HFF-Myc (cell line): ENCODE data around the gene RASSF7.
"Not testable (repeated sequence)": the region's sequence is repeated elsewhere in the genome, so short reads cannot be mapped to it uniquely, and the experiment has no call there.

Experiments
- DNase-seq: peaks from one replicate; pipeline ENCODE4 v3.0.0-alpha.2; 2011; ENCODE audit warnings: low read depth; ENCODE audit errors: extremely low read depth
- H3K4me3 ChIP-seq: replicated peaks from 2 replicates; pipeline ENCODE4 v1.5.1; 2011; ENCODE audit warnings: low read depth, mild to moderate bottlenecking, control low read depth, low read length
- CTCF ChIP-seq: IDR thresholded peaks from 2 replicates; pipeline ENCODE4 v1.5.1; 2012; ENCODE audit warnings: mild to moderate bottlenecking, low read depth, low read length, control low read depth; ENCODE audit errors: missing control alignments

RASSF7 gene

GRCh38 chr11:560305-561147, at the start of gene RASSF7, which contains the start of gene LMNTD2:
TSS of gene RASSF7 (plus strand) at chr11:560970. CDS start at chr11:561769, 799 bp downstream.
TSS of gene LMNTD2 (minus strand) at chr11:560738. CDS start at chr11:560716, 22 bp downstream.
- DNase-seq = no peak
- H3K4me3 ChIP-seq = peak within 1 kb of the TSS; percentile 44
- TF ChIP-seq CTCF = no peak

GRCh38 chr11:512761-513595, 47.8 kb upstream of the RASSF7 start:
- DNase-seq = no peak
- no peak overlapping the region for H3K4me3 ChIP-seq
- no peak for TF ChIP-seq CTCF

- no peak for DNase-seq
- H3K4me3 ChIP-seq = no peak overlapping the region
- TF ChIP-seq CTCF = no peak
These were observed 46.2 kb upstream of the RASSF7 start for GRCh38 chr11:514606-515005.

- H3K4me3 ChIP-seq = no peak overlapping the region
- no peak for TF ChIP-seq CTCF
- no peak for DNase-seq
These were observed 45.6 kb upstream of the RASSF7 start for GRCh38 chr11:515131-515530.

- TF ChIP-seq CTCF = no peak
- no peak overlapping the region for H3K4me3 ChIP-seq
- no peak for DNase-seq
These were observed 44.4 kb upstream of the RASSF7 start for GRCh38 chr11:516400-516799.

GRCh38 chr11:516918-517685, 43.7 kb upstream of the RASSF7 start:
- not testable (repeated sequence) for DNase-seq

More at GRCh38 chr11:516918-517685, 43.7 kb upstream of the RASSF7 start:
- H3K4me3 ChIP-seq = not testable (repeated sequence)
